Stimulated activated naive CD4-positive, alpha-beta T cell (primary cell): ENCODE data around the gene CCDC157.
"Not testable (repeated sequence)": the region's sequence is repeated elsewhere in the genome, so short reads cannot be mapped to it uniquely, and the experiment has no call there.

Experiments
- DNase-seq, 6 experiments: peaks; one replicate each; lab custom pipeline; 2025; lab: John Stamatoyannopoulos, UW

CCDC157 gene

GRCh38 chr22:30390974-30391691 lies 34.3 kb downstream of the CCDC157 start:
- DNase-seq: peak; percentile 65 to 83 (median 71)

GRCh38 chr22:30392661-30393321 lies 36.0 kb downstream of the CCDC157 start:
- no peak for DNase-seq

GRCh38 chr22:30393322-30393680 lies 36.5 kb downstream of the CCDC157 start:
- no peak for DNase-seq

GRCh38 chr22:30393885-30394284 lies 37.1 kb downstream of the CCDC157 start:
- DNase-seq: no peak

GRCh38 chr22:30396871-30397655 lies 40.3 kb downstream of the CCDC157 start, which contains the start of gene SEC14L2:
TSS of gene SEC14L2 (plus strand) at chr22:30397018. CDS start at chr22:30397117, 99 bp downstream.
- peak in 5 of 6 experiments; percentile 38 to 63 (median 55) for DNase-seq

- no peak for DNase-seq
These were observed 41.1 kb downstream of the CCDC157 start for GRCh38 chr22:30397656-30398635.

- peak in 1 of 6 experiments; percentile 23 for DNase-seq
These were observed 42.2 kb downstream of the CCDC157 start for GRCh38 chr22:30398685-30399680.

- no peak for DNase-seq
These were observed 42.9 kb downstream of the CCDC157 start for GRCh38 chr22:30399718-30400117.

GRCh38 chr22:30400159-30400558 lies 43.4 kb downstream of the CCDC157 start:
- DNase-seq: no peak

- DNase-seq: not testable (repeated sequence)
These were observed 44.2 kb downstream of the CCDC157 start for GRCh38 chr22:30401024-30401423.

- DNase-seq: no peak
These were observed 45.4 kb downstream of the CCDC157 start for GRCh38 chr22:30402028-30402765.

GRCh38 chr22:30402766-30403104 lies 45.9 kb downstream of the CCDC157 start:
- not testable (repeated sequence) for DNase-seq

- DNase-seq: no peak
These were observed 47.5 kb downstream of the CCDC157 start for GRCh38 chr22:30404307-30404706.

- DNase-seq: no peak
These were observed 48.9 kb downstream of the CCDC157 start for GRCh38 chr22:30405731-30406130.

GRCh38 chr22:30406400-30406799 lies 49.6 kb downstream of the CCDC157 start:
- DNase-seq: no peak

GRCh38 chr22:30408388-30409102 lies 51.7 kb downstream of the CCDC157 start:
- no peak for DNase-seq

GRCh38 chr22:30411780-30412179 lies 55.0 kb downstream of the CCDC157 start:
- no peak for DNase-seq

- no peak for DNase-seq
These were observed 56.2 kb downstream of the CCDC157 start for GRCh38 chr22:30413001-30413400.
